H9 (cell line): ENCODE data around the gene BRMS1. TPM values are rescaled to one million over a fixed set of nuclear protein-coding genes. Genes with fewer than 3 reads are reported as not detected.

ENCODE experiments used
- DNase-seq: peaks from one replicate; pipeline ENCODE4 v3.0.0-alpha.2; 2017
- H2AFZ ChIP-seq: one replicate; pipeline ENCODE4 v1.6.1; 2013; ENCODE audit warnings: mild to moderate bottlenecking, low read length, control low read depth, moderate library complexity
- H2AK5ac ChIP-seq: 2 replicates; pipeline ENCODE4 v1.6.1; 2013; ENCODE audit warnings: low read length, control low read depth, mixed read lengths; ENCODE audit not compliant: insufficient read length
- H2BK120ac ChIP-seq: one replicate; pipeline ENCODE4 v1.6.1; 2013; ENCODE audit warnings: low read depth, mild to moderate bottlenecking, low read length, control low read depth, inconsistent platforms; ENCODE audit not compliant: poor library complexity, severe bottlenecking
- H2BK12ac ChIP-seq: 2 replicates; pipeline ENCODE4 v1.6.1; 2013; ENCODE audit warnings: low read length, control low read depth, mixed read lengths, low read depth; ENCODE audit not compliant: insufficient read length
- H2BK15ac ChIP-seq: 2 replicates; pipeline ENCODE4 v1.6.1; 2013; ENCODE audit warnings: low read depth, low read length, control low read depth
- H2BK20ac ChIP-seq: one replicate; pipeline ENCODE4 v1.6.1; 2013; ENCODE audit warnings: low read depth, mild to moderate bottlenecking, low read length, control low read depth, inconsistent platforms; ENCODE audit not compliant: poor library complexity, severe bottlenecking
- H2BK5ac ChIP-seq: 2 replicates; pipeline ENCODE4 v1.6.1; 2013; ENCODE audit warnings: low read length, control low read depth, mixed read lengths; ENCODE audit not compliant: insufficient read length
- H3K14ac ChIP-seq: 2 replicates; pipeline ENCODE4 v1.6.1; 2013; ENCODE audit warnings: low read length, control low read depth; ENCODE audit not compliant: insufficient read depth
- H3K18ac ChIP-seq: 2 replicates; pipeline ENCODE4 v1.6.1; 2013; ENCODE audit warnings: low read depth, mild to moderate bottlenecking, mixed read lengths, low read length, control low read depth; ENCODE audit not compliant: insufficient read length
- H3K23ac ChIP-seq: 2 replicates; pipeline ENCODE4 v1.6.1; 2013; ENCODE audit warnings: low read length, control low read depth, mixed read lengths, low read depth; ENCODE audit not compliant: insufficient read length
- H3K23me2 ChIP-seq: 2 replicates; pipeline ENCODE4 v1.6.1; 2013; ENCODE audit warnings: low read depth, mild to moderate bottlenecking, mixed read lengths, low read length, control low read depth; ENCODE audit not compliant: insufficient read length, poor library complexity, severe bottlenecking
- H3K27ac ChIP-seq: 2 replicates; pipeline ENCODE4 v1.5.1; 2013; ENCODE audit warnings: low read length, control low read depth, mixed read lengths, low read depth; ENCODE audit not compliant: insufficient read length
- H3K27me3 ChIP-seq: 2 replicates; pipeline ENCODE4 v1.6.1; 2013; ENCODE audit warnings: low read length, control low read depth, inconsistent platforms; ENCODE audit not compliant: insufficient read depth
- H3K4ac ChIP-seq: 2 replicates; pipeline ENCODE4 v1.6.1; 2013; ENCODE audit warnings: low read depth, mild to moderate bottlenecking, control low read depth, inconsistent platforms, low read length, moderate library complexity
- H3K4me1 ChIP-seq: 2 replicates; pipeline ENCODE4 v1.6.1; 2013; ENCODE audit warnings: low read length, control low read depth, inconsistent platforms; ENCODE audit not compliant: insufficient read depth
- H3K4me2 ChIP-seq: 2 replicates; pipeline ENCODE4 v1.6.1; 2013; ENCODE audit warnings: low read length, control low read depth, mixed read lengths; ENCODE audit not compliant: insufficient read length, insufficient read depth
- H3K56ac ChIP-seq: 2 replicates; pipeline ENCODE4 v1.6.1; 2013; ENCODE audit warnings: low read depth, mild to moderate bottlenecking, mixed read lengths, low read length, control low read depth; ENCODE audit not compliant: insufficient read length
- H3K79me1 ChIP-seq: 2 replicates; pipeline ENCODE4 v1.6.1; 2013; ENCODE audit warnings: low read depth, mild to moderate bottlenecking, moderate library complexity, low read length, control low read depth, inconsistent platforms; ENCODE audit not compliant: insufficient read depth, poor library complexity, severe bottlenecking
- H3K79me2 ChIP-seq: 2 replicates; pipeline ENCODE4 v1.6.1; 2013; ENCODE audit warnings: low read length, control low read depth, inconsistent platforms; ENCODE audit not compliant: insufficient read depth
- H3K9ac ChIP-seq: 2 replicates; pipeline ENCODE4 v1.6.1; 2013; ENCODE audit warnings: low read length, control low read depth, mixed read lengths; ENCODE audit not compliant: insufficient read length; ENCODE audit errors: extremely low read depth
- H3K9me3 ChIP-seq: one replicate; pipeline ENCODE4 v1.6.1; 2013; ENCODE audit warnings: low read depth, low read length, inconsistent platforms; ENCODE audit not compliant: control insufficient read depth
- H3T11ph ChIP-seq: one replicate; pipeline ENCODE4 v1.6.1; 2013; ENCODE audit warnings: mild to moderate bottlenecking, low read length, control low read depth, inconsistent platforms
- H4K20me1 ChIP-seq: one replicate; pipeline ENCODE4 v1.6.1; 2013; ENCODE audit not compliant: control insufficient read depth, insufficient read length, insufficient read depth
- H4K5ac ChIP-seq: 2 replicates; pipeline ENCODE4 v1.6.1; 2013; ENCODE audit warnings: low read depth, mild to moderate bottlenecking, mixed read lengths, low read length, control low read depth; ENCODE audit not compliant: insufficient read length
- H4K8ac ChIP-seq: replicated peaks from 2 replicates; pipeline ENCODE4 v1.6.1; 2013; ENCODE audit warnings: low read length, control low read depth, mixed read lengths, low read depth; ENCODE audit not compliant: insufficient read length
- H4K91ac ChIP-seq: 2 replicates; pipeline ENCODE4 v1.6.1; 2013; ENCODE audit warnings: low read depth, mild to moderate bottlenecking, moderate library complexity, mixed read lengths, low read length, control low read depth; ENCODE audit not compliant: insufficient read length
- H3K27ac Mint-ChIP-seq, 3 experiments: 2 replicates in 2 of 3; 3 replicates in 1 of 3; pipeline ENCODE4 v1.8.0; 2020 to 2021; ENCODE audit warnings: mixed read lengths in 3 of 3, mild to moderate bottlenecking in 1 of 3, moderate library complexity in 1 of 3
- H3K27me3 Mint-ChIP-seq: 2 replicates; pipeline ENCODE4 v1.8.0; 2021; ENCODE audit warnings: low read depth, mild to moderate bottlenecking, moderate library complexity, mixed read lengths
- H3K36me3 Mint-ChIP-seq, 3 experiments: 2 replicates in 2 of 3; 3 replicates in 1 of 3; pipeline ENCODE4 v1.8.0; 2020 to 2021; ENCODE audit warnings: low read depth in 3 of 3, mixed read lengths in 3 of 3; ENCODE audit not compliant: insufficient read depth in 1 of 3
- H3K4me1 Mint-ChIP-seq, 2 experiments: 2 replicates each; pipeline ENCODE4 v1.8.0; 2020; ENCODE audit warnings: mixed read lengths in 2 of 2
- H3K4me3 Mint-ChIP-seq, 2 experiments: 2 replicates in 1 of 2; 3 replicates in 1 of 2; pipeline ENCODE4 v1.8.0; 2020 to 2021; ENCODE audit warnings: mild to moderate bottlenecking in 2 of 2, mixed read lengths in 2 of 2, moderate library complexity in 1 of 2
- H3K9me3 Mint-ChIP-seq, 2 experiments: 2 replicates in 1 of 2; 3 replicates in 1 of 2; pipeline ENCODE4 v1.8.0; 2020; ENCODE audit warnings: mild to moderate bottlenecking in 2 of 2, mixed read lengths in 2 of 2, moderate library complexity in 1 of 2
- WGBS: extraction: QIAGEN DNeasy Blood & Tissue Kit; methylation state at CpG from one replicate; pipeline ENCODE4 v1.1.7; 2013; ENCODE audit warnings: missing lambda C conversion rate, low lambda C conversion rate, mixed read lengths; ENCODE audit not compliant: insufficient read length; ENCODE audit errors: extremely low coverage; 5-methylcytosine and 5-hydroxymethylcytosine counted together
- total RNA-seq: library from RNA; stranded (reverse); gene quantifications from 2 replicates; pipeline ENCODE4 v1.2.1, GENCODE V29; 2021
- TF ChIP-seq, protein P1 (sequence below): fragments of 200-600 bp; sonication (generic); conservative IDR thresholded peaks from 3 replicates; pipeline ENCODE4 v1.8.0; 2021; ENCODE audit warnings: antibody characterized with exemption, mild to moderate bottlenecking

The BRMS1 gene
- total RNA-seq, 1 experiment from 2014 or later = 50.1 TPM

DNA sequence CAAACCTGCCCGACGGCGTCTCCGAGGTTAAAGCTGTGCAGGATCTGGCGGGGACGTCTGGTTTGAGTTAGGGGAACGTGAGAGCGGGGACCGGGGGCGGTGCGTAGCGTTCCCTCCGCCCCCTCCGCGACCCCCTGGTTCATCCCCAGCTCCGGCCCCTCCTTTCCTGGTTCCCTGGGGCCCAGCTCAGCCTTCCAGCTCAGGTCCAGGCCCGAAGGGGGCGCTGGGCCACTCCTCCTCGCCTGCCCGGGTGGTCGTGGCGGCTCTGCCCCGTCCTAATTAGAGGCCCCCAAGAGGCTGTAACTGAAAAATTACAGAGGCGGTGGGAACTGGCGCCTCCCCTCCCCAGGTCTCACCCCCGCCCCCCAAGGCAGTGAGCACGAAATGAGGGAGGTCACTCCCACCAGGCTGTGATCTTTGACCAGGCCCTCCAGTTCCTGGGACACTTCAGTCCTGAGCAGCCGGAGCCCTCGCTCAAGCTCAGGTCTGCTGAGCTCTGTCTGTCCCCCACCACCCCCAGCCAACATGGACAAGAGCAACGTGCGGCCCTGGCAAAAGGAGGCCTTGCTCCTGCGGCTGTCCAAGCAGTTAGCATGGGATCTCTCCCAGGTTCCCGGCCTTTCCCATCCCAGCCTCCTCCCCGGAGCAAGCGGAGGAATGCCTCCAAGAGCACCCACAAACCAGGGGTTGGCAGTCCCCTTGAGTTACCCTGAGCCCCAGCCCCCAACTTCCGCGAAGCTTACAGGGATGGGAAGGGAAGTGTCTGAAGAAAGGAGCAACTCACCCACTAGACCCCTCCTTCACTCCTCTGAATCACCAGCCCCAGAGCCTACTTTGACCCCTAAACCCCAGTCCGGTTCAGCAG, 31.4 kb downstream of the BRMS1 start:
- no CpG with 5 or more reads among the region's 38 CpGs for WGBS
- Histone ChIP-seq H2BK15ac (no peak overlapping the region), H3K4ac (no peak overlapping the region), H2BK12ac (no peak overlapping the region), H4K5ac (no peak overlapping the region), H2BK120ac (no peak overlapping the region), H3K18ac (peak overlapping the region; percentile 64), H3K4me2 (peak overlapping the region; percentile 38), H3K23ac (no peak overlapping the region), H3K27me3 (no peaks in the 10 kb centered on the region), H3K14ac (peak overlapping the region; percentile 82), H3K23me2 (peaks cover 12% of the 10 kb centered on the region), H3K4me1 (peaks cover 2% of the 10 kb centered on the region; the same call in 1 of the 2 replicates), H3T11ph (no peak overlapping the region), H2AFZ (no peak overlapping the region), H2BK5ac (no peak overlapping the region), H4K8ac (no peak overlapping the region), H2BK20ac (no peak overlapping the region), H2AK5ac (no peak overlapping the region), H3K79me1 (no peaks in the 10 kb centered on the region), H3K9me3 (no peaks in the 10 kb centered on the region), H3K79me2 (no peaks in the 10 kb centered on the region), H3K27ac (no peak overlapping the region), H3K9ac (no peak overlapping the region), H4K20me1 (no peaks in the 10 kb centered on the region), H4K91ac (no peak overlapping the region), H3K56ac (no peak overlapping the region)
- peak; percentile 77 for DNase-seq
- Mint-ChIP-seq H3K4me1 (peaks cover 22 to 31% of the 10 kb centered on the region in 2 experiments), H3K9me3 (peaks cover 0 to 3% of the 10 kb centered on the region in 2 experiments; a peak in 2 of 5 replicates), H3K27ac (peak overlapping the region; percentile 87 to 97 (median 96)), H3K27me3 (peaks cover 17% of the 10 kb centered on the region), H3K4me3 (peak overlapping the region; percentile 67 to 86), H3K36me3 (peaks cover 0 to under 1% (median under 1%) of the 10 kb centered on the region in 3 experiments; a peak in 3 of 7 replicates)
- TF ChIP-seq, protein P1, sequence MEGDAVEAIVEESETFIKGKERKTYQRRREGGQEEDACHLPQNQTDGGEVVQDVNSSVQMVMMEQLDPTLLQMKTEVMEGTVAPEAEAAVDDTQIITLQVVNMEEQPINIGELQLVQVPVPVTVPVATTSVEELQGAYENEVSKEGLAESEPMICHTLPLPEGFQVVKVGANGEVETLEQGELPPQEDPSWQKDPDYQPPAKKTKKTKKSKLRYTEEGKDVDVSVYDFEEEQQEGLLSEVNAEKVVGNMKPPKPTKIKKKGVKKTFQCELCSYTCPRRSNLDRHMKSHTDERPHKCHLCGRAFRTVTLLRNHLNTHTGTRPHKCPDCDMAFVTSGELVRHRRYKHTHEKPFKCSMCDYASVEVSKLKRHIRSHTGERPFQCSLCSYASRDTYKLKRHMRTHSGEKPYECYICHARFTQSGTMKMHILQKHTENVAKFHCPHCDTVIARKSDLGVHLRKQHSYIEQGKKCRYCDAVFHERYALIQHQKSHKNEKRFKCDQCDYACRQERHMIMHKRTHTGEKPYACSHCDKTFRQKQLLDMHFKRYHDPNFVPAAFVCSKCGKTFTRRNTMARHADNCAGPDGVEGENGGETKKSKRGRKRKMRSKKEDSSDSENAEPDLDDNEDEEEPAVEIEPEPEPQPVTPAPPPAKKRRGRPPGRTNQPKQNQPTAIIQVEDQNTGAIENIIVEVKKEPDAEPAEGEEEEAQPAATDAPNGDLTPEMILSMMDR = peak; percentile 60
